NAMALWA (cell line): ENCODE measurements around the gene FKBP14.

Experiments
- DNase-seq: peaks from one replicate; pipeline ENCODE4 v3.0.0-alpha.2; 2015; ENCODE audit warnings: low spot score

FKBP14 gene

DNA sequence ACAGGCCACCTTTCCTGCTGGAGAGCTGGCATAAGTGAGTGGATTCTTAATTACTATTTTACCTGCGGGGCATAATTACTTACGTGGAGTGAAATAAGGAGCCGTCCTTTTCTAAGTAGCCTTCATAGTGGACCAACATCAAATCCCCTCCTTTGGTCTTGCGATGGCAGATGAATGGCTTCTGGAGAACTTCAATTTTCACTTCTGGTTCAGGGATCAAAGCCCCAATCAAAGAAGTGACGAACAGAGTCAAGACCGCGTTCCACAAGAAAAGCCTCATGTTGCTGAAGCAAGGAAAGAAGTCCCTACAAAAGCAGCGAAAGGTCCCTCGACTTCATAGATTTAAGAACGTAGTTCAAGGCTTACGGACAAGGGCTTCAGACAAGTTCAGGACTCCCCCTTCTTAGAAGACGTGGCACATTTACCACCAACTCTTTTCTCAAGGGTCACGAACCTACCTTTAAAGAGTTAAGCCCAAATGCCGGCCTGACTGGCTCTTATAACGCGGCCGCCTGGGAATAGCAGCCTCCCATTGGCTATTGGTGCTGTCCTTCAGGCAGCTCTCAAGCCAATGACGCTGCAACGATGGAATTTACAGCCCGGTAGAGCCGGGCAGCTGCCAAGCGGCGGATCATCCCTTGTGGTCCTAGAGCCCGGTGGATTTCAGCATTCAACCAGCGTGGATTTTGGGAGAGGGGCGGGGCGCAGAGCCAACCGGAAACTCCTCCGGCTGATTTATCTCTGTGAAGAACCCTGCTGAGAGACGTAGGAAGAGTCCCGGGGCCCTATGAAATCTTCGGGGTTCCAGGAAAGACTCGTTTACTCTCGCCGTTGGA lies at the start of gene FKBP14:
Gene FKBP14, minus strand, starts transcription at position 474 of the 836 bp plus-strand sequence. Its CDS starts 194 bp downstream, at position 280.
- DNase-seq: peak; percentile 99

GRCh38 chr7:30074422-30075030 lies 48.0 kb upstream of the FKBP14 start:
- peak; percentile 72 for DNase-seq

DNA sequence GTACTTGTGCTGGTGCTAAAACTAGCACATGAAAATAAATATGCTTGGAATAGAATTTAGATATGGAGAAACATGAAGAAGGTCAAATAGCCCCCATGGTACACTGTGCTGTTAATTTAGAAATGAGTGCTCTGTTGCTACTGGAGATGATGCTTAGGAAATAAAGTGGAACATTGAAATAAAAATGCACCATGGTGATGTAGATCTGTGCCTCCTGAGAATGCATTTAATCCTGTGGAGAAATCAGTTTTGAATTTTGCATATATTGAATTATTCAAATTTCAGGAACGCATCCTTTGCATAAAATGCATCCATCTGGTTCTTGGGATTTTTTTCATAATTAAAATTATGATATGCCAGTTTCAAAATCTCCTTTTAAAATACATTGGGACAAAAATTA lies 46.2 kb upstream of the FKBP14 start:
- no peak for DNase-seq

DNA sequence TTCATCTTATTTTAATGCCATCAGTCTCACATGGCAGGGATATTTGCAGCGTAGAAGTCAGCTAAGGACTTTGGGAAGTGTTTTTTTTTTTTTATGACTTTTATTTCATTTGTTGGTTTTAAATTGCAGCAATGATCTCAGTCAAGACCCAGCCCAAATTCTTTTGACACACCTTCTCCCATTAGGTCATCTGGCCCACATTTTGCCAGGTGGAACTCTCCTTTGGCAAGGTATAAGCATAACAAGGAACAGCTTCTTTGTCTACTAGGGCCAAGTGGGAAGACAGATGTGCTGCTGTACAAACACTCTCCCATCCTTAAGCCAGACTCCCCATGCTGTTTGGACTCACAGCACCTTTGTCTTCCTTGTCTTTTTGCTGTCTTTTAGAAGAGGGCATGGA lies 43.5 kb upstream of the FKBP14 start:
- DNase-seq: no peak

DNA sequence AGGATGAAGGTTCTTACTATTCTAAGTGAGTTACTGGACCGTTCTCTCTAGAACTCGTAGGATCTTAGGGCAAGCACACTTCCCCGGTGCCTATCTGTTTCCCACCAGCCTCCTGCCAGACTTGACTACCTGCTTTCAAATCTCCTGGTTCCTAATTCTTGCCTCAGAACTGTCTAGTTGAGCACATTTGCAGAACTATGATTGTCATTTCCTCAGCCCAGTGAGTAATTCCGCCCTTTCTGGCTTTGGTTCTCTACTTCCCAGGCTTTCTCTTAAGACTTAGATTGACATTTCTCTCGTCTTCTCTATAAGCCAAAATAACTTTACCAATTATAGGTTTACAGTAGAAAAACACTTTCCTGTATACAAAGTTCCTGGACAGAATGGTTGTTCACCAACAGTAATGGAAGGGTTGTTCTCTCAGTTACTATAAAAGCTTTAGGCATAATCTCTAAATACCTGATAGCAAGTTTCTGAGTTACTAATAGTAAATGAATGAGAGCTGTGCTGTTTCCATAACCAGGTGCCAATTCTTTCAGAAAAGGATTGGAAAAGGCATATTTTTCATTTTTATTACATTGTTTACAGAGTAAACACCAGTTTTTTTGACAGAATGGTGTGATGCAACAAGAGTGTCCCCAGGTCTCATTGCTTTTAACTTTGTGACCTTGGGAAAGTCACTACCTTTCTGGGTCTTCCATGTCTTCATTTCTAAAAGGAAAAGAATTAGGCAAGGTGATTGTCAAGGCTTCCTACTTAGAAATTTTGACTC lies 42.8 kb upstream of the FKBP14 start:
- DNase-seq: no peak

- no peak for DNase-seq
Observed at GRCh38 chr7:30068117-30068516, 41.6 kb upstream of the FKBP14 start.

GRCh38 chr7:30066687-30067086 lies 40.2 kb upstream of the FKBP14 start:
- DNase-seq: no peak

GRCh38 chr7:30065746-30066145 lies 39.2 kb upstream of the FKBP14 start:
- no peak for DNase-seq

DNA sequence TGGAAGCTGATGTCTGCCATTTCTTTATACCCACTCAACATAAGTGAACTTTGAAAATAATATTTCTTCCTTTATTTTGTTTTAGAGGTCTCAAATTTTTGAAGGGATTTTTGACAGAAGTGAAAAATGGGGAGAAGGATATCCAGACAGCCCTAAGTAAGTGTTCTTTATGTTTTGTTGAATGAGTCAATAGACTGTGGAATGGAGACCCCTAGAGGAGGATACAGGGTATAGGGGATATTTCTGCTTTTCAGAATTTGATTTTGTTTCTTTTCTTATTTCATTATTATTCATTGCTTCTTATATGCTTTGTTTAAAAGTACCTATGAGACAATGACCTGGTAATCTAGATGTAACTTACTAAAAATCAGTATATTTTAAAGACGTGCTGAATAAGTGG lies 36.1 kb upstream of the FKBP14 start:
- DNase-seq: peak; percentile 77

DNA sequence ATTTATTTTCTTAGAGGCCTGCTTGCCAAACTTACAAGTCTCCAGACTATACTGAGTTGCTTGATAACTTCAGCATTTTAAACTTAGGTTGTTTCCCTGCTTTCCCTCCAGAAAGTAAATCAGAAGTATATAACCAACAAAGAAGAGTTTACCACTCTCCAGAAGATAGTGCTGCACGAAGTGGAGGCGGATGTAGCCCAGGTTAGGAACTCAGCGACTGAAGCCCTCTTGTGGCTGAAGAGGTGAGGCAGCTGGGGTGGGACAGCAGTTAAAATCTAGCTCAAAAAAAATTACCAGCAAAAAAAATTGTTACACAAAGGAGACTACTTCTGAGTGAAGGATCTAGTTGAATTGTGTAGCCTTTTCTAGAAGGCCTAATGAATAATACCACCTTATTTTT lies 35.3 kb upstream of the FKBP14 start:
- DNase-seq: peak; percentile 75

DNA sequence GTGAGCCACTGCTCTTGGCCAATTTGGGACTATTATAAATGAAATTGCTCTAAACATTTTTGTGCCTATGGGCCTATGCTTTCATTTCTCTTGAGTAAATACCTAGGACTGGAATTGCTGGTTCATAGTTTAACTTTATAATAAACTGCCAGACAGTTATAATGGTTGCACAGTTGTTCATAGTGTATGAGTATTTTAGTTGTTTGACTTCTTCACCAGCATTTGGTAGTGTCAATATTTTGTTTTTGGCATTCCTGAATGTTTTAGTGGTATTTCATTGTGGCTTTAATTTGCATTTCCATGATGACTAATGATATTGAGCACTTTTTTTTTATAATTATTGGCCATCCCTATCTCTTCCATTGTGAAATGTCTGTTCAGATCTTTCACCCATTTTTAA lies 31.2 kb upstream of the FKBP14 start:
- DNase-seq: no peak

GRCh38 chr7:30053068-30053467 lies 26.6 kb upstream of the FKBP14 start:
- DNase-seq: no peak

DNA sequence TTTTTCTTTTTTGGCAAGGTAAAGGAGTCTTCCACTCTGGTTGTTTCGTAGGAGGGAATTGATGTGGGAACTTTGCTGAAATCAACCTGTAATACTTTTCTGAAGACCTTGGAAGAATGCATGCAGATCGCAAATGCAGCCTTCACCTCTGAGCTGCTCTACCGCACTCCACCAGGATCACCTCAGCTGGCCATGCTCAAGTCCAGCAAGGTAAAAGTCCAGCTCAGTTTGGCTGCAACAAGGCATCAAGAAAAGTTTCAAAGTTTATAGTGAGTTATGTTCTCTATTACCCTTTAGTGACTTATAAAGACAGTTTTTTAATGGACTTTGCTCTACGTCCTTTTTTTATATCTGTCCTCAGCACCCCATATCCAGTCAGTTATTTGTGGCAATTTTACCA lies 22.7 kb upstream of the FKBP14 start:
- no peak for DNase-seq

GRCh38 chr7:30048582-30048981 lies 22.1 kb upstream of the FKBP14 start:
- no peak for DNase-seq

- DNase-seq: no peak
Observed at GRCh38 chr7:30047124-30047523, 20.6 kb upstream of the FKBP14 start.

DNA sequence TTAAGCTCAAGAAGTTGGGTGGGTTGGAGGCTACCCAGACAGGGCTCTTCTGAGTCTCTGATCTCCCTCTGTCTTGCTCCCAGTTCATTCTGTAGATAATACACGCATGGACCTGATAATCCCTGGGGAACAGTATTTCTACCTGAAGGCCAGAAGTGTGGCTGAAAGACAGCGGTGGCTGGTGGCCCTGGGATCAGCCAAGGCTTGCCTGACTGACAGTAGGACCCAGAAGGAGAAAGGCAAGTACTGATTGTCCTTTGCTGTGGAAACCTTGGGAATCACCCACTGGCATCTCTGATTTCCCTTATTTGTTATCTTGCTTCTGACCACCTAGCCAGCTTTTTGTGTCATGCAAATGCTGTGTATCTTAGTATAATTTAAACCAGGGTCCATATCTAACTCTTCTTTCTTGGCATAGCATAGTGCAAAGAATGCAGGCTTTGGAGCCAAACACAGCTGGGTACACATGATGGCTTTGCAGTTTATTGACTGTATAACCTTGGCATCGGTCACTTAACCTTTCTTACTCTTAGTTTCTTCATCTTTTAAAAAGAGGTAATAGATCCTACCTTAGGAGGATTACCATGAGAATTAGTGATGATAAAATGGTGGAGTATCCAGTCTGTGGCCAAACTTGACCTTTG lies 19.7 kb upstream of the FKBP14 start:
- no peak for DNase-seq

GRCh38 chr7:30041526-30042269 lies 15.2 kb upstream of the FKBP14 start:
- no peak for DNase-seq

DNA sequence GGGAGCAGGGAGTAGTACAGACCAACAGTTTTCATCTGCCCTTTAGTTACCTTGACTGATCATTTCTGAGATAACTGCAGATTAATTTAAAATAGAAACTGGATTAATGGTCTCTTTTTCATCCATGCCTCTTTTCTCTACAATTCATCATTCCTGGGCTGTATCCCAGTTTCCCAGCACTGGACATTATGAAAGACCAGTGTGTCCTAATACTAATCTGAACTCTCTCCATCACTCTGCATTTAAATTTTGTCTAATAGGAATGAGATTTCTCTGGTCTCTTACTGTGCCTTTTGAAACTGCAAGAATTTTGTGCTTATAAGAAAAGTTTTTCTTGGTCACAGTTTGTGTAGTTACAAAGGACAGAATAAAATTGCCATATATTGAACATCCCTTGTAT lies 14.4 kb upstream of the FKBP14 start:
- DNase-seq: no peak

GRCh38 chr7:30038196-30038980 lies 11.9 kb upstream of the FKBP14 start:
- no peak for DNase-seq

- no peak for DNase-seq
Observed at GRCh38 chr7:30036220-30036619, 9.7 kb upstream of the FKBP14 start.

DNA sequence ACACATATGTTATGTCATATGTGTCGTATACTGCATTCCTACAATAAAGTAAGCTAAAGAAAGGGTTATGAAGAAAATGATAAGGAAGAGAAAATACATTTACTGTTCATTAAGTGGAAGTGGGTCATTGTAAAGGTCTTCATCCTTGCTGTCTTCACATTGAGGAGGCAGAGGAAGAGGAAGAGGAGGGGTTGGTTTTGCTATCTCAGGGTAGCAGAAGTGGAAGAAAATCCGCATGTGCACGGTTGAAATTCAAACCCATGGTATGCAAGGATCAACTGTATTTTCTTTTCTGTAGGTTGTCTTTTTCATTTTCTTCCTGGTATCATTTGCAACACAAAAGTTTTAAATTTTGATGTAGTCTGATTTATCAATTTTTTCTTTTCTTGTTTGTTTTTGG lies 8.0 kb upstream of the FKBP14 start:
- no peak for DNase-seq
